ENCODE data around the gene S100A3.

DNA sequence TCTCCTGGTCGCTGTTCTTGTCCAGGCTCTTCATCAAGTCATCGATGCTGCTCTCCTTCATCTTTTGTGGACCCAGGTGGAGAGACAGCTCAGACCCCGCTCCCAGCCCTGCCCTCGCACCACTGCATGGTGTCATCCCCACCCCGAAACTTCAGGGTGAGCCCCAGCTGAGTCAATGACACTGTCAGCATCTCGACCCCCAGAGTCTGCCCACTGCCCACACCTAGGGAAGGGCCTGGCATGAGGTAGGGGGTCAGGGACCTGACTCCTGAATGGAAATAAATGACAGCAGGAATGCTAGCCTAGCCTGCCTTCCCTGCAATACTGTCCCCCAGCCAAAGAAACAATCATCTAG, 11.7 kb downstream of the S100A3 start:
- TF ChIP-seq, protein P1, sequence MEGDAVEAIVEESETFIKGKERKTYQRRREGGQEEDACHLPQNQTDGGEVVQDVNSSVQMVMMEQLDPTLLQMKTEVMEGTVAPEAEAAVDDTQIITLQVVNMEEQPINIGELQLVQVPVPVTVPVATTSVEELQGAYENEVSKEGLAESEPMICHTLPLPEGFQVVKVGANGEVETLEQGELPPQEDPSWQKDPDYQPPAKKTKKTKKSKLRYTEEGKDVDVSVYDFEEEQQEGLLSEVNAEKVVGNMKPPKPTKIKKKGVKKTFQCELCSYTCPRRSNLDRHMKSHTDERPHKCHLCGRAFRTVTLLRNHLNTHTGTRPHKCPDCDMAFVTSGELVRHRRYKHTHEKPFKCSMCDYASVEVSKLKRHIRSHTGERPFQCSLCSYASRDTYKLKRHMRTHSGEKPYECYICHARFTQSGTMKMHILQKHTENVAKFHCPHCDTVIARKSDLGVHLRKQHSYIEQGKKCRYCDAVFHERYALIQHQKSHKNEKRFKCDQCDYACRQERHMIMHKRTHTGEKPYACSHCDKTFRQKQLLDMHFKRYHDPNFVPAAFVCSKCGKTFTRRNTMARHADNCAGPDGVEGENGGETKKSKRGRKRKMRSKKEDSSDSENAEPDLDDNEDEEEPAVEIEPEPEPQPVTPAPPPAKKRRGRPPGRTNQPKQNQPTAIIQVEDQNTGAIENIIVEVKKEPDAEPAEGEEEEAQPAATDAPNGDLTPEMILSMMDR (IDR thresholded peaks at IDR 0.05) = no peak
- no peak for TF ChIP-seq POLR2A (IDR thresholded peaks at IDR 0.05)
